ENCODE data around the gene MYB.

DNA sequence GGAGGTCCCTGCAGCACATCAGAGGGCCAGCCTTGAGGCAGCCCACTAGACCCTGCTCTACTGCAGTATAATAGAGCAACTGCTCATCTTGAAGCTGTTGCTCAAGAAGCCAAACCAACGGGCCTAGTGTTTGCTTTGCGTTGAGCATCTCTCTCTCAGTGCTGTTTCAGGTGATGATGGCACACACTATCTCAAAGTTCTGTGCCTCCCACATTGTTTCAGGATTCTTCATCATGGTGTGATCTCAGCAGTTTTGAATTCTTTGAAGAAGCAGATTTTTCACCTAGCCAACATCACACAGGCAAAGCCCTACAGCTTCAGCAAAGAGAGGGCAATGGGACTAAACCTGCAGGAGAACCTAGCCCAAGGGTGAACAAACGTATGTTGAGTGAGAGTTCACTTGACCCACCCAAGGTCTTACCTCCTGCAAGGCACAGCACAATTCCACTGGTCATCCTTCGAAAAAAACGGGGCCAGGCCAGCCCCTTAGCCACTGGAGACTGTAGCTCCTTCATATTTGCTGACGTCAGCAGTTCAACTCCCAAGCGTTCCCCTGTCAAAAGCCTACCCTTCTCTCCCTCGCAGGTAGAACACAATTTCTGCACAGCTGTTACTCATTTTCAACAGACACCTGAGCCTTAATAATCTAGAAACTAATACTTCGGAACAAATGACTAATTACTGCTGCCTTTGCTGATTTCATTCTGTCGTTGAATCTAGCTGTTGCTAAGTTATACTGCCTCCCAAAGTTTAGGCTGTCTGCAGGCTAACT is 15.8 kb downstream of the MYB start:
- TF ChIP-seq, protein P1, sequence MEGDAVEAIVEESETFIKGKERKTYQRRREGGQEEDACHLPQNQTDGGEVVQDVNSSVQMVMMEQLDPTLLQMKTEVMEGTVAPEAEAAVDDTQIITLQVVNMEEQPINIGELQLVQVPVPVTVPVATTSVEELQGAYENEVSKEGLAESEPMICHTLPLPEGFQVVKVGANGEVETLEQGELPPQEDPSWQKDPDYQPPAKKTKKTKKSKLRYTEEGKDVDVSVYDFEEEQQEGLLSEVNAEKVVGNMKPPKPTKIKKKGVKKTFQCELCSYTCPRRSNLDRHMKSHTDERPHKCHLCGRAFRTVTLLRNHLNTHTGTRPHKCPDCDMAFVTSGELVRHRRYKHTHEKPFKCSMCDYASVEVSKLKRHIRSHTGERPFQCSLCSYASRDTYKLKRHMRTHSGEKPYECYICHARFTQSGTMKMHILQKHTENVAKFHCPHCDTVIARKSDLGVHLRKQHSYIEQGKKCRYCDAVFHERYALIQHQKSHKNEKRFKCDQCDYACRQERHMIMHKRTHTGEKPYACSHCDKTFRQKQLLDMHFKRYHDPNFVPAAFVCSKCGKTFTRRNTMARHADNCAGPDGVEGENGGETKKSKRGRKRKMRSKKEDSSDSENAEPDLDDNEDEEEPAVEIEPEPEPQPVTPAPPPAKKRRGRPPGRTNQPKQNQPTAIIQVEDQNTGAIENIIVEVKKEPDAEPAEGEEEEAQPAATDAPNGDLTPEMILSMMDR (conservative IDR thresholded peaks at IDR 0.05; ENCODE audit: low read depth in 2 of 2) = no peak
- no peak for TF ChIP-seq POLR2AphosphoS5 (IDR thresholded peaks at IDR 0.05; ENCODE audit: low read depth)
- TF ChIP-seq EZH2 (IDR thresholded peaks at IDR 0.05; ENCODE audit: low read depth, unreplicated experiment) = no peak
- no peak for TF ChIP-seq EZH2phosphoT487 (IDR thresholded peaks at IDR 0.05; ENCODE audit: unreplicated experiment)
- TF ChIP-seq ZNF114 (CRISPR knock-in tag; IDR thresholded peaks at IDR 0.05) = no peak

Data from GM23338 (cell line).